PFSK-1 (cell line): ENCODE data around the gene SELENOS.

Experiments
- POLR2AphosphoS5 ChIP-seq: IDR thresholded peaks from 2 replicates; pipeline ENCODE4 v1.6.1; 2012; ENCODE audit warnings: low read depth, mild to moderate bottlenecking, control low read depth, low read length, moderate library complexity
- REST ChIP-seq, 2 experiments: IDR thresholded peaks; 2 replicates each; pipeline versions ENCODE4 v1.6.1 to v1.8.0; 2011 to 2012; ENCODE audit warnings: low read depth in 2 of 2, low read length in 2 of 2, control low read depth in 1 of 2, inconsistent platforms in 1 of 2, mild to moderate bottlenecking in 1 of 2, moderate library complexity in 1 of 2; ENCODE audit not compliant: insufficient read depth in 1 of 2
- SIN3A ChIP-seq: IDR thresholded peaks from 2 replicates; pipeline ENCODE4 v1.6.1; 2012; ENCODE audit warnings: mild to moderate bottlenecking, low read length, moderate library complexity, borderline replicate concordance; ENCODE audit not compliant: insufficient read depth

GRCh38 chr15:101322016-101322695 lies 44.9 kb upstream of the SELENOS start:
- TF ChIP-seq SIN3A, result no peak
- TF ChIP-seq POLR2AphosphoS5, result no peak
- TF ChIP-seq REST (IDR thresholded peaks at IDR 0.05; ENCODE audit: insufficient read depth in 1 of 2, low read depth in 2 of 2, low read length in 2 of 2), result no peak
